Hepatocyte (in vitro differentiated cells): ENCODE measurements around the gene SPRY1.

Experiments used
- CTCF ChIP-seq: fragments of 200-600 bp; sonication (generic); IDR thresholded peaks from 2 replicates; pipeline ENCODE4 v1.5.1; 2016; ENCODE audit warnings: antibody characterized with exemption, mild to moderate bottlenecking; ENCODE audit not compliant: poor library complexity
- EZH2 ChIP-seq: fragments of 200-600 bp; sonication (generic); IDR thresholded peaks from 2 replicates; pipeline ENCODE4 v1.6.1; 2016; ENCODE audit warnings: antibody characterized with exemption, mild to moderate bottlenecking, borderline replicate concordance
- EZH2phosphoT487 ChIP-seq: fragments of 200-600 bp; sonication (generic); IDR thresholded peaks from one replicate; pipeline ENCODE4 v1.6.1; 2018; ENCODE audit warnings: antibody characterized with exemption, mild to moderate bottlenecking, low read depth, moderate library complexity; ENCODE audit not compliant: unreplicated experiment, severe bottlenecking

DNA sequence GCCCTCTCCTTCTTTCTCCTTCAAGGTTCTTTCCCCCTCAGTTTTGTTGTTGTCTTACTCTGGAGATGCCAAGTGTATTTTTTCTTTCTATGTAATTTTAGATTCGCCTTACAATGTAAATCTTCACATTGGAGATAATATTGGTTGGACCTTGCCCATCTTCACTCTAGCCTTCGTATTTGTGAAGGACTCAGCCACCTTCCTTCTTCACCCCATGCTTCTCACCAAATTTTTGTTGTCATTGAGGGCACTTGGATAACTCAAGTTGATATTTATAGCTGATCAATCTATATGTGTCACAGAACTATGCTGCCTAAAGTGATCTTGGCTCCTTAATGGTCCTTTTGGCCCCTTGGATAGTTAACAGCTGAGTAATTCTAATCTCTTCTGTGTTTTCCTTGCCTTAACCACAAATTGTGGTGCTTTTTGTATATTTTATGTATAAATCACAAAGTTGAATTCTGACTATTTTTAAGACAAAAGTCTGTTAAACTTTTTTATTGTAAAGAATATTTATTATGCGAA is 6.5 kb downstream of the SPRY1 start:
- TF ChIP-seq CTCF: no peak
- TF ChIP-seq EZH2: no peak
- TF ChIP-seq EZH2phosphoT487: no peak
